Peyer's patch (tissue), 4 donors: Measurements from ENCODE around the gene FBXL16. TPM values are rescaled to one million over a fixed set of nuclear protein-coding genes. Genes with fewer than 3 reads are reported as not detected.

Source experiments
- DNase-seq, 3 donors: peaks; one replicate each; pipeline ENCODE4 v3.0.0-alpha.2; 2017 to 2019
- H3K27ac ChIP-seq, 4 donors: fragments of 200-600 bp; sonication (generic); one replicate each; pipeline ENCODE4 v1.5.1; 2016 to 2019
- H3K27me3 ChIP-seq, 2 donors: fragments of 200-600 bp; sonication (generic); one replicate each; pipeline ENCODE4 v1.5.1; 2019
- H3K36me3 ChIP-seq, 3 donors: fragments of 200-600 bp; sonication (generic); one replicate each; pipeline ENCODE4 v1.5.1; 2016 to 2019
- H3K4me1 ChIP-seq, 4 donors: fragments of 200-600 bp; sonication (generic); one replicate each; pipeline ENCODE4 v1.5.1; 2016 to 2019
- H3K4me3 ChIP-seq, 4 donors: fragments of 200-600 bp; sonication (generic); 1 replicate in 3 of 4; 2 replicates in 1 of 4; pipeline ENCODE4 v1.5.1; 2016 to 2019; ENCODE audit warnings: mild to moderate bottlenecking in 1 of 4
- H3K9me3 ChIP-seq, 4 donors: fragments of 200-600 bp; sonication (generic); one replicate each; pipeline ENCODE4 v1.5.1; 2016 to 2019; ENCODE audit warnings: mild to moderate bottlenecking in 1 of 4
- POLR2A ChIP-seq, 2 donors: fragments of 450-650 bp; IDR thresholded peaks; one replicate each; pipeline ENCODE4 v1.5.1; 2017; ENCODE audit warnings: antibody characterized with exemption in 2 of 2, mild to moderate bottlenecking in 2 of 2, moderate library complexity in 2 of 2
- total RNA-seq, 4 donors: library from RNA; depleted of rRNA; stranded (reverse); fragments of >200 nt; gene quantifications; one replicate each; pipeline ENCODE4 v1.1.0, GENCODE V29; 2016
- TF ChIP-seq, protein P1 (sequence below), 6 experiments: fragments of 450-650 bp in 4 of 6; fragments of 200-600 bp in 2 of 6; sonication (generic) in 1 of 6; IDR thresholded peaks; one replicate each; pipeline ENCODE4 v1.5.1; 2017 to 2019; ENCODE audit warnings: antibody characterized with exemption in 6 of 6, mild to moderate bottlenecking in 3 of 6, moderate library complexity in 1 of 6

The FBXL16 gene
- total RNA-seq, 4 donors from 2014 or later = 1.4 to 2.5 (median 1.9) TPM

DNA sequence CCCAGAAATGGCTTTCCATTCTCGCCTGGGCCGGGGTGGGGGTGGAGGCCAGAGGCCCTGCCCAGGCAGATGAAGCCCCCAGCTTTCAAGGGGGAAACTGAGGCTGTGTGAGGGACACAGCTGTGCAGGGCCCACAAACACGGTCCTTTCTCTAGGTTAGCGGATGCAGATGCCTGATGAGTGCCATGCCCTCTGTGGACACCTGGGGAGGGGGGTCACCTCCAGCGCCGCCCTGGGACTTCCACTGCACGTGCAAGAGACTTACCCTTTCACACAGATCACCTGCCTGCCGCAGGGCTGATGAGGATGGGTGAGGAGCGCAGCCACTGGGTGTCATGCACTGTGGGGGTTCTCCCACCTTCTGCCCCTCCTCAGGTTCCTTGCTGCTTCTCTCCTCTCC is 12.8 kb upstream of the FBXL16 start:
- Histone ChIP-seq H3K4me1 (peaks cover 4 to 52% (median 31%) of the 10 kb centered on the region in 4 donors), H3K9me3 (no peaks in the 10 kb centered on the region), H3K27ac (no peak overlapping the region), H3K36me3 (peaks cover 0 to 3% (median 0%) of the 10 kb centered on the region in 3 donors), H3K4me3 (no peak overlapping the region), H3K27me3 (no peaks in the 10 kb centered on the region)
- TF ChIP-seq, protein P1, sequence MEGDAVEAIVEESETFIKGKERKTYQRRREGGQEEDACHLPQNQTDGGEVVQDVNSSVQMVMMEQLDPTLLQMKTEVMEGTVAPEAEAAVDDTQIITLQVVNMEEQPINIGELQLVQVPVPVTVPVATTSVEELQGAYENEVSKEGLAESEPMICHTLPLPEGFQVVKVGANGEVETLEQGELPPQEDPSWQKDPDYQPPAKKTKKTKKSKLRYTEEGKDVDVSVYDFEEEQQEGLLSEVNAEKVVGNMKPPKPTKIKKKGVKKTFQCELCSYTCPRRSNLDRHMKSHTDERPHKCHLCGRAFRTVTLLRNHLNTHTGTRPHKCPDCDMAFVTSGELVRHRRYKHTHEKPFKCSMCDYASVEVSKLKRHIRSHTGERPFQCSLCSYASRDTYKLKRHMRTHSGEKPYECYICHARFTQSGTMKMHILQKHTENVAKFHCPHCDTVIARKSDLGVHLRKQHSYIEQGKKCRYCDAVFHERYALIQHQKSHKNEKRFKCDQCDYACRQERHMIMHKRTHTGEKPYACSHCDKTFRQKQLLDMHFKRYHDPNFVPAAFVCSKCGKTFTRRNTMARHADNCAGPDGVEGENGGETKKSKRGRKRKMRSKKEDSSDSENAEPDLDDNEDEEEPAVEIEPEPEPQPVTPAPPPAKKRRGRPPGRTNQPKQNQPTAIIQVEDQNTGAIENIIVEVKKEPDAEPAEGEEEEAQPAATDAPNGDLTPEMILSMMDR (IDR thresholded peaks at IDR 0.05) = no peak
- TF ChIP-seq POLR2A (IDR thresholded peaks at IDR 0.05) = no peak
- no peak for DNase-seq

DNA sequence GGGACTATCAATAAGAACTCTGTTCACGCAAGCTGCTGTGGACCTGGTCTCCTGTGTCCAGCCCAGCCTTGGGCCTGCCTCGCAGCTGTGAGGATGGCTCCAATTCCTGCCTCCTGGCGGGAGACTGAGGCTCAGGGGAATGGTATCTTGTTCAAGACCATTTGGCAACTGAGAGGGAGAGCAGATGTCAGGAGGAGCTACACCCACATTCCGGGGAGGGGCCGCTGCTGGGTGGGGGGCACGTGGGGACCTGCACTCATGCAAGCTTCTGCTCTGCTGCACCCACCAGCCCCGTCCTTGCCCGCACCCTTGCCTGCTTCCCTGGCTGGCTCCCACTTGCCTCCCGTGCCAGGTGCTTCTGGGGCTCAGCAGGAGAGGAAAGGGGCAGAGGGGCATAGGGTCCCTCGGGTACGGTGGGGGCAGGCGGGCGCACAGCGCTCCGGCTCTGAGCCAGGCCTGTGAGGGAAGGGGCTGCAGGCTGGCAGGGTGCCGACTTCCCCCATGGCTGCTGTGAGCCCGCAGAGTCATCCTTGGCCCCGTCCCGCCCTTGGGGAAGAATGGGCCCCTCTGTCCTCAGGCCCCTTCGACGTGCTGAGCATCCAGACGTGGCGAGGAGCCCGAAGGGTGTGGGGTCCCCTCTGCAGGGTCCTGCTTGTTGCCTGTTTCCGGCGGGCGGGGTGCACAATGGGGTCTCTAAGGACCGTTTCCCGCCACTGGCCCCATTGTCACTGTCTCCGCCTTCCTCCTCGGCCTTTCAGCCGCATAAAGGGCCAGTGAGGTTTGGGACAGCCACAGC is 12.0 kb upstream of the FBXL16 start:
- Histone ChIP-seq H3K27me3 (no peaks in the 10 kb centered on the region), H3K36me3 (peaks cover 0 to 3% (median 0%) of the 10 kb centered on the region in 3 donors), H3K4me1 (peaks cover 4 to 52% (median 31%) of the 10 kb centered on the region in 4 donors), H3K4me3 (no peak overlapping the region), H3K9me3 (no peaks in the 10 kb centered on the region), H3K27ac (no peak overlapping the region)
- TF ChIP-seq, protein P1 (IDR thresholded peaks at IDR 0.05) = no peak
- DNase-seq = no peak

DNA sequence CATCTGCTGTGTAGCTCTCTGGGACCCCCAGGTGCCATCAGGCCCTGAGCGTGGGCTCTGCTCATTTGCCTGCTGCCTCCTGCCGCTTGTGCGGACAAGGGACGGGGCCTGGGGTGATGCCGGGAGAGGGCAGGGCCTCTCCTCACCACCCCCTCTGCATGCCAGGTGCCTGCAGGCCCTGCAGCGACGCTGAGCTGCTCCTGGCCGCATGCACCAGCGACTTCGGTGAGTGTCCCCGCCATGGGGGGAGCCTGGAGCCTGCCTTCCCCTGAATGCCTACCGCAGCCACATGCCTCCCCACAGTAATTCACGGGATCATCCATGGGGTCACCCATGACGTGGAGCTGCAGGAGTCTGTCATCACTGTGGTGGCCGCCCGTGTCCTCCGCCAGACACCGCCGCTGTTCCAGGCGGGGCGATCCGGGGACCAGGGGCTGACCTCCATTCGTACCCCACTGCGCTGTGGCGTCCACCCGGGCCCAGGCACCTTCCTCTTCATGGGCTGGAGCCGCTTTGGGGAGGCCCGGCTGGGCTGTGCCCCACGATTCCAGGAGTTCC is 11.2 kb upstream of the FBXL16 start:
- Histone ChIP-seq H3K9me3 (no peaks in the 10 kb centered on the region), H3K36me3 (no peaks in the 10 kb centered on the region), H3K27me3 (no peaks in the 10 kb centered on the region), H3K4me3 (no peak overlapping the region), H3K27ac (no peak overlapping the region), H3K4me1 (peaks cover 4 to 47% (median 30%) of the 10 kb centered on the region in 4 donors)
- no peak for DNase-seq
- TF ChIP-seq POLR2A (IDR thresholded peaks at IDR 0.05) = no peak
- TF ChIP-seq, protein P1 (IDR thresholded peaks at IDR 0.05) = no peak

DNA sequence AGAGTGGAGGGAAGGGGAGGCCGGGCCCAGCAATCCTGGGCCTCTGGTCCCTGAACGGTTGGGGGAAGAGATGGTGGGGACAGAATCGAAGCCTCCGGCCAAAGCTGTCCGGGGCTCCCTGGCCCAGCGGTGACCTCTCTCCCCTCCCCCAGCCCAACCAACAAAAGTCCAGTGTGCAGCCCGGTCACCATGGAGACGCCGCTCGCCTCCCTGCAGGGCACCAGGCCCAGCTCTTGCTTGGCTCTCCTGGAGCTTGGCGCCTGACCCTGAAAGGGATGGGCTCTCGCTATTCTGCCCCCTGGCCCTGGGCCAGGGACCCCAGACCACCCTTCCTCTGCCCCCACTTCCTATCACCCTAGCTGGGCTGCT is 10.6 kb upstream of the FBXL16 start:
- Histone ChIP-seq H3K4me1 (peaks cover 4 to 45% (median 24%) of the 10 kb centered on the region in 4 donors), H3K4me3 (peak overlapping the region in 3 of 4 donors; percentile 74 to 82 (median 80)), H3K9me3 (no peaks in the 10 kb centered on the region), H3K36me3 (no peaks in the 10 kb centered on the region), H3K27ac (peak overlapping the region in 1 of 4 donors; percentile 58), H3K27me3 (peaks cover 0 to 3% of the 10 kb centered on the region in 2 donors)
- DNase-seq = no peak
- no peak for TF ChIP-seq POLR2A (IDR thresholded peaks at IDR 0.05)
- TF ChIP-seq, protein P1 (IDR thresholded peaks at IDR 0.05) = no peak

DNA sequence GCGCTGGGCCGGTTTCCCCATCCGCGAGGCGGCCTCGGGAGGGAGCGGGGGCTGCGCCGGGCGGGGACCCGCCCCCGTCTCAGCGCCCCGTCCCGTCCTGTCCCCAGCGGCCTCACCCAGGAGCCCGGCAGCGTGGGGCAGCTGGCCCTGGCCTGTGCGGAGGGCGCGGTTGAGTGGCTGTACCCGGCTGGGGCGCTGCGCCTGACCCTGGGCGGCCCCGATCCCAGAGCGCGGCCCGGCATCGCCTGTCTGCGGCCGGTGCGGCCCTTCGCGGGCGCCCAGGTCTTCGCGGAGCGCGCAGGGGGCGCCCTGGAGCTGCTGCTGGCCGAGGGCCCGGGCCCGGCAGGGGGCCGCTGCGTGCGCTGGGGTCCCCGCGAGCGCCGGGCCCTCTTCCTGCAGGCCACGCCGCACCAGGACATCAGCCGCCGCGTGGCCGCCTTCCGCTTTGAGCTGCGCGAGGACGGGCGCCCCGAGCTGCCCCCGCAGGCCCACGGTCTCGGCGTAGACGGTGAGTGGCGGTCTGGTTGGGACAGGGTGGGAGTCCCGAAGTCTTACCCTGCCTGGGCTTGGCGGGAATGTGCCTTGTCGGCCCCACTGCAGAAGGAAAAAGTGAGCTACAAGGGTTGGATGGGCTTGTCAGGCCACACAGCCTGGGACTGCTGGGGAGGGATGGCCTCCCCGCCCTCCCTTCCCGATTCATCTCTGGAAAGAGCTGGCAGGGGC is 10.0 kb upstream of the FBXL16 start:
- Histone ChIP-seq H3K27me3 (peaks cover 0 to 8% of the 10 kb centered on the region in 2 donors), H3K4me3 (peak overlapping the region; percentile 53 to 82 (median 77)), H3K4me1 (peaks cover 4 to 45% (median 22%) of the 10 kb centered on the region in 4 donors), H3K9me3 (no peaks in the 10 kb centered on the region), H3K27ac (peak overlapping the region in 1 of 4 donors; percentile 58), H3K36me3 (no peaks in the 10 kb centered on the region)
- TF ChIP-seq POLR2A (IDR thresholded peaks at IDR 0.05) = no peak
- TF ChIP-seq, protein P1 (IDR thresholded peaks at IDR 0.05) = peak in 3 of 6 experiments; percentile 2 to 15 (median 6)
- DNase-seq = peak in 1 of 3 donors; percentile 55
